ENCODE results near the gene ST7.

ST7 gene

GRCh38 chr7:117273814-117274225 lies 320.5 kb downstream of the ST7 start:
- DNase-seq (ENCODE audit: low read depth): no peak

GRCh38 chr7:117274951-117275350 lies 321.6 kb downstream of the ST7 start:
- DNase-seq (ENCODE audit: low read depth): no peak

DNA sequence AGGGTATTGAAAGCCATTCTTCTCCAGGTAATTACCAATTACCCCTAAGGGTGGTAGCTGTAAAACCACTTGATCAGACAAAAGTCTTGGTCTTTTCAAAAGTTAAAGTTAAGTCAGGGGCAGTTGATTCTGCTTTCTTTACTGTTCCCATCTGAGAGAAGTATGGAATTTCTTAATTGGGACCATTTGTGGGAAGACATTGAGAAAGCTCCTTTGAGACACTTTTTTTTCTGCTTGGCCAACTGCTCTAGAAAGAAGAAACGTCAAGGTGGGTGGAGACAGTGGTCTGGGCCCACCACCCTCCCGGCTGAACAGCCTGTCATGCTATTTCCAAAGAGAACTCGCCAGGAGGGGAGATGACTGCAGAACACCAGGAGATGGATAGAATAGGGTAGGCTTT lies 324.3 kb downstream of the ST7 start:
- DNase-seq (ENCODE audit: low read depth): no peak

- DNase-seq (ENCODE audit: low read depth): no peak
These were observed 324.7 kb downstream of the ST7 start for GRCh38 chr7:117278040-117278439.

GRCh38 chr7:117279203-117279602 lies 325.9 kb downstream of the ST7 start:
- DNase-seq (ENCODE audit: low read depth): no peak
